Cardiac muscle cell (in vitro differentiated cells and primary cell): Measurements from ENCODE around the gene ITM2C. TPM values are rescaled to one million over a fixed set of nuclear protein-coding genes. Genes with fewer than 3 reads are reported as not detected.
A peak's percentile ranks its signal among the peaks of the same experiment; 100 is the strongest.

ENCODE experiments used
- DNase-seq, 2 donors: peaks; one replicate each; pipeline versions ENCODE4 v3.0.0 to v3.0.0-alpha.2; 2010 to 2017; ENCODE audit warnings: low read depth in 1 of 2, low spot score in 1 of 2
- H3K27ac ChIP-seq: fragments of 200-600 bp; sonication (generic); 2 replicates; pipeline ENCODE4 v1.5.1; 2016
- H3K27me3 ChIP-seq: fragments of 200-600 bp; sonication (generic); 2 replicates; pipeline ENCODE4 v1.6.0; 2016; ENCODE audit warnings: control low read depth
- H3K36me3 ChIP-seq: fragments of 200-600 bp; sonication (generic); 2 replicates; pipeline ENCODE4 v1.5.1; 2016; ENCODE audit warnings: control low read depth
- H3K4me1 ChIP-seq: fragments of 200-600 bp; sonication (generic); 2 replicates; pipeline ENCODE4 v1.8.1; 2017; ENCODE audit warnings: low read depth, mild to moderate bottlenecking, mixed run types
- H3K4me3 ChIP-seq: fragments of 200-600 bp; sonication (generic); 2 replicates; pipeline ENCODE4 v1.5.1; 2016; ENCODE audit warnings: mild to moderate bottlenecking
- H3K9me3 ChIP-seq: fragments of 200-600 bp; sonication (generic); 2 replicates; pipeline ENCODE4 v1.5.1; 2017; ENCODE audit warnings: low read depth, mild to moderate bottlenecking, control low read depth
- polyA plus RNA-seq: library from polyadenylated mRNA; unstranded; fragments of >200 nt; fragmentation: Nextera tagmentation; extraction: Ambion mirVana; gene quantifications from 2 replicates; pipeline ENCODE4 v1.2.1, GENCODE V29; 2016
- total RNA-seq: library from RNA; depleted of rRNA; stranded (reverse); fragments of >200 nt; gene quantifications from 2 replicates; pipeline ENCODE4 v1.2.3, GENCODE V29; 2016
- TF ChIP-seq, protein P1 (sequence below): IDR thresholded peaks from 2 replicates; pipeline ENCODE4 v1.5.1; 2012; ENCODE audit warnings: low read depth, mild to moderate bottlenecking, low read length

The ITM2C gene
- total and polyA plus RNA-seq, 2 experiments from 2014 or later, result 411 to 484 TPM

DNA sequence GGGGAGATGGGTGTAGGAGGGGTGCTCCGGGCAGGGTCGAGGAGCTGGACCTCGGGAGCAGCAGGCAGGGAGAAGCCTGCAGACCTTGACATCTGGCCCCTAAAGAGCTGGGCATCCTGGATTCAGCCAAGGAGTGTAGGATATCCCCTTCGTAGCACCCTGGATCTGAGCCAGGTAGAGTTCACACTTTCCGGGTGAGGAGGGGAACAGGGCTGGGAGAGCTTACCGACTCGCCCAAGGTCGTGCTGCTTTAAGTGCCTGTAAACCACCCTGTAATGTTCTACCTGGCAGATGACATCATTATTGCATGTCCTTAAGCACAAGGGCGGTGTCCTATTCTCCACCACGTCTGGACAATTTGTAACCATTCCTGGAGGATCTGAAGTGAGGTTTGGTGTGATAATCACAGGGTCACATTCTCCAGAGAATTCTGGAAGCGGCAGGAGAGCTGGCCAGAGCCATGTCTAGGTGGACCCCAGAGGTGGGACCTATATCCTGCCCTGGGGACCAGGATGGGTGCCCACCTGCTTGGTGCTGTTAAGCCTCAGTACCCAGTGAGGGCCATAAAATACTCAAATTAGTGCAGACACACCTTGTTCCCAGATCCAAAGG lies 14.6 kb downstream of the ITM2C start:
- Histone ChIP-seq H3K4me1 (no peaks in the 10 kb centered on the region), H3K27ac (peak overlapping the region; percentile 36), H3K36me3 (peaks cover 28% of the 10 kb centered on the region), H3K27me3 (no peaks in the 10 kb centered on the region), H3K9me3 (no peaks in the 10 kb centered on the region), H3K4me3 (no peak overlapping the region)
- TF ChIP-seq, protein P1, sequence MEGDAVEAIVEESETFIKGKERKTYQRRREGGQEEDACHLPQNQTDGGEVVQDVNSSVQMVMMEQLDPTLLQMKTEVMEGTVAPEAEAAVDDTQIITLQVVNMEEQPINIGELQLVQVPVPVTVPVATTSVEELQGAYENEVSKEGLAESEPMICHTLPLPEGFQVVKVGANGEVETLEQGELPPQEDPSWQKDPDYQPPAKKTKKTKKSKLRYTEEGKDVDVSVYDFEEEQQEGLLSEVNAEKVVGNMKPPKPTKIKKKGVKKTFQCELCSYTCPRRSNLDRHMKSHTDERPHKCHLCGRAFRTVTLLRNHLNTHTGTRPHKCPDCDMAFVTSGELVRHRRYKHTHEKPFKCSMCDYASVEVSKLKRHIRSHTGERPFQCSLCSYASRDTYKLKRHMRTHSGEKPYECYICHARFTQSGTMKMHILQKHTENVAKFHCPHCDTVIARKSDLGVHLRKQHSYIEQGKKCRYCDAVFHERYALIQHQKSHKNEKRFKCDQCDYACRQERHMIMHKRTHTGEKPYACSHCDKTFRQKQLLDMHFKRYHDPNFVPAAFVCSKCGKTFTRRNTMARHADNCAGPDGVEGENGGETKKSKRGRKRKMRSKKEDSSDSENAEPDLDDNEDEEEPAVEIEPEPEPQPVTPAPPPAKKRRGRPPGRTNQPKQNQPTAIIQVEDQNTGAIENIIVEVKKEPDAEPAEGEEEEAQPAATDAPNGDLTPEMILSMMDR, result no peak
- no peak for DNase-seq

DNA sequence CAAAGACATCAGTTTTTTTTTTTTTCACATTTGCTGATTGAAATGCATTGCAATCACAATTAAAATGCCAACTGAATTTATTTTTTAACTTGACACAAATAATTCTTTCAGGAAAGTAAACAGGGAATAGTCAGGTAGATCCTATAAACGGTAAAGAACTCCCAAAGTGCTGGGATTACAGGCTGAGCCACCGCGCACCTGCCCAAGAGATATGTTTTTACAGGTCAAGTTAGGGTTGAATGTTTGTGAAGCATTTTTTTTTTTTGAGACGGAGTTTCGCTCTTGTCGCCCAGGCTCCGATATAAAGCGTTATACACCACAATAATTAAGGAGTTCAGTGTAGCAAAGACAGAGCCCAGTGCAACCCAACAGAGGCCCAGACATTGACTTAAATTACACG lies 15.1 kb downstream of the ITM2C start:
- no peaks in the 10 kb centered on the region for H3K27me3 ChIP-seq
- peaks cover 24% of the 10 kb centered on the region for H3K36me3 ChIP-seq
- no peak overlapping the region for H3K4me3 ChIP-seq
- H3K27ac ChIP-seq, result no peak overlapping the region
- no peak for DNase-seq
- H3K4me1 ChIP-seq, result peaks cover 2% of the 10 kb centered on the region
- TF ChIP-seq, protein P1, result no peak
- no peaks in the 10 kb centered on the region for H3K9me3 ChIP-seq

DNA sequence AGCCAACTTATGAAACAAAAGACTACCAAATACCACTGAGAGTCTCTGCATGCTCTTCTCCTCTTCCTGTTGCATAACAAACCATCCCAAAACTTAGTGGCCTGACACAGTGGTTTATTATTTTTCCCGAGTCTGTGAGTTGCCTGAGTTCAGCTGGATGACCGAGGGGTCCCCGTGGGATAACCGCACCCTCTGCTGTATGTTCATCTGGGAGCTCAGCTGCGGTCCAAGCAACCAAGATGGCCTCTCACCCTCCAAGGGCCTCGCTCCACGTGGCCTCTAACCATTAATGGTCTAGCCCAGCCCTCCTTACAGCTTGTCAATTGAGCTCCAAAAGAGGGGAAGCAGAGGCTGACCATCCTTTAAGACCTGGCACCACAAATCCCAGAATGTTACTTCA lies 17.1 kb downstream of the ITM2C start:
- Histone ChIP-seq H3K36me3 (peaks cover 13% of the 10 kb centered on the region), H3K4me3 (no peak overlapping the region), H3K9me3 (no peaks in the 10 kb centered on the region), H3K27ac (no peak overlapping the region), H3K4me1 (peaks cover 18% of the 10 kb centered on the region), H3K27me3 (no peaks in the 10 kb centered on the region)
- DNase-seq, result no peak
- TF ChIP-seq, protein P1, result no peak

DNA sequence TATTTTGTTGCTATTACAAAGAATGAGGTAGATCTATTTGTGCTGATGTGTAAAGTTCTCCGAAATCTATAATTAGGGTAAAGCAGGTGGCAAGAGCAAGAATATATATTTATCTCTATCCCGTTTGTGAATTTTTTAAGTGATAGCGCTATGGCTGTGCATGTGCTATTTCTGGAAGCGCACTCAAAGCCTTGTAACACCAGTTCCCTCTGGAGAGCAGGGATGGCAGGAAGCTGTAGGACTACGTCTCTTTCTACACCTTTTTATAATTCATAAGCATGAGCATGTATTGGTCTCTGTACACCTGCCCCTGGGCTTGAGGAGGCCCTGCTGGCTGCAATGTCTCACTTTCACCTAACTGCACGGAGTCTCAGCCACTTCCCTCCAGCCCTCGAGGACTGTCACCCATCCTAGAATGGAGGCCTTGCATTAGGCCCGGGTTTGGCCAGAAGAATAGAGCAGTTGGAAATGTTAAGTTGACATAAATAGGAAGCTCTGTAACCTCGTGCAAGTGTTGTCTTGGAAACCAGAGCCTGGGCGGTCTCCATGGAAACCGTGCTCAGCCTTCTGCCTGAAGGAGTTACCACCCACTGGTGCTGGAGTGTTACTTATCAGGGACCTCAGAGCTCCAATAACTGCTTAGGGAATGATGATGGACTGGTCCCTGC lies 20.9 kb downstream of the ITM2C start:
- TF ChIP-seq, protein P1, result no peak
- DNase-seq, result peak; percentile 51 to 72
- peak overlapping the region; percentile 80 for H3K27ac ChIP-seq

DNA sequence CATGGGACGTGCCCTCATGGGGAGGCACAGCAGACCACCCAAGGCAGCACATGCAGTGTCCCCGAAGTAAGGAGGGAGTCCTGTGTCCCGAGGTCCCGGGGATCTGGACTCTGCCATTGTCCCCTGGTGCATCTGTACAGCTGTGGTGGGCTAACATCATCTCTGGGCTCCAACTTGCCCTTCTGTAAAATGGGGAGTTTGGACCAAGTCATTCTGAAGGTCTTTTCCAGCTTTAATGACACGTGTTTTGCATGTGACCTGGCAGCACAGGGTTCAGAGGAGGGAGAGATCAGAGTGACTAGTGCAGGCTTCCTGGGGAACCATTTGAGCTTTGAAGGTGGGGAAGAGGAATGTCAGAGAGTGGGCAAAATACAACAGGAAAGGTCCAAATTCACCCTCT lies 21.5 kb downstream of the ITM2C start:
- DNase-seq, result no peak
- Histone ChIP-seq H3K36me3 (no peaks in the 10 kb centered on the region), H3K4me1 (peaks cover 18% of the 10 kb centered on the region), H3K9me3 (no peaks in the 10 kb centered on the region), H3K4me3 (no peak overlapping the region), H3K27me3 (no peaks in the 10 kb centered on the region), H3K27ac (peak overlapping the region; percentile 80)
- TF ChIP-seq, protein P1, result no peak

More for the DNA sequence above, 20.9 kb downstream of the ITM2C start:
- Histone ChIP-seq H3K27me3 (no peaks in the 10 kb centered on the region), H3K36me3 (no peaks in the 10 kb centered on the region), H3K9me3 (no peaks in the 10 kb centered on the region), H3K4me1 (peaks cover 18% of the 10 kb centered on the region), H3K4me3 (no peak overlapping the region)
